Mesothelial cell of epicardium (in vitro differentiated cells): ENCODE measurements around the gene ARPC1A. TPM values are rescaled to one million over a fixed set of nuclear protein-coding genes. Genes with fewer than 3 reads are reported as not detected.
"Not testable (repeated sequence)": the region's sequence is repeated elsewhere in the genome, so short reads cannot be mapped to it uniquely, and the experiment has no call there.

Source experiments
- DNase-seq, 2 experiments: peaks; one replicate each; pipeline ENCODE4 v3.0.0; 2021; ENCODE audit warnings: low spot score in 2 of 2; ENCODE audit not compliant: unreplicated experiment in 2 of 2
- H3K27ac Mint-ChIP-seq: 2 replicates; pipeline ENCODE4 v1.8.0; 2021; ENCODE audit warnings: mixed read lengths
- H3K27me3 Mint-ChIP-seq: 2 replicates; pipeline ENCODE4 v1.8.0; 2021; ENCODE audit warnings: low read depth, mixed read lengths
- H3K36me3 Mint-ChIP-seq: 2 replicates; pipeline ENCODE4 v1.8.0; 2021; ENCODE audit warnings: mixed read lengths
- H3K4me1 Mint-ChIP-seq: 2 replicates; pipeline ENCODE4 v1.8.0; 2021; ENCODE audit warnings: mixed read lengths
- H3K4me3 Mint-ChIP-seq: 2 replicates; pipeline ENCODE4 v1.8.0; 2021; ENCODE audit warnings: mild to moderate bottlenecking, moderate library complexity, mixed read lengths
- H3K9me3 Mint-ChIP-seq: 2 replicates; pipeline ENCODE4 v1.8.0; 2021; ENCODE audit warnings: mixed read lengths
- CTCF ChIP-seq: fragments of 200-600 bp; sonication (generic); IDR thresholded peaks from one replicate; pipeline ENCODE4 v1.5.0; 2021; ENCODE audit warnings: antibody characterized with exemption; ENCODE audit not compliant: unreplicated experiment
- total RNA-seq: library from RNA; stranded (reverse); gene quantifications from 3 replicates; pipeline ENCODE4 v1.2.1, GENCODE V29; 2021

ARPC1A gene
- total RNA-seq, 1 donor from 2014 or later = 99.3 TPM

- H3K36me3 Mint-ChIP-seq = peaks cover 20% of the 10 kb centered on the region
- H3K27ac Mint-ChIP-seq = peak within 1 kb of the TSS; percentile 99
- H3K4me3 Mint-ChIP-seq = peak within 1 kb of the TSS; percentile 95
- TF ChIP-seq CTCF = no peak
- H3K27me3 Mint-ChIP-seq = no peaks in the 10 kb centered on the region
- peak; percentile 77 to 96 for DNase-seq
- peaks cover 22% of the 10 kb centered on the region for H3K4me1 Mint-ChIP-seq
- no peaks in the 10 kb centered on the region for H3K9me3 Mint-ChIP-seq
Observed at GRCh38 chr7:99408379-99409191, 82.9 kb downstream of the ARPC1A start, which contains the start of the genes BUD31 and PDAP1. TSS of gene BUD31 (plus strand) at chr7:99408969. CDS start at chr7:99411093, 2,124 bp downstream. TSS of gene PDAP1 (minus strand) at chr7:99408597. CDS start at chr7:99408548, 49 bp downstream.

GRCh38 chr7:99409192-99409572 is 83.5 kb downstream of the ARPC1A start:
- Mint-ChIP-seq H3K4me1 (peaks cover 22% of the 10 kb centered on the region), H3K27me3 (no peaks in the 10 kb centered on the region), H3K4me3 (peak overlapping the region; percentile 95), H3K36me3 (peaks cover 16% of the 10 kb centered on the region), H3K9me3 (no peaks in the 10 kb centered on the region), H3K27ac (peak overlapping the region; percentile 99)
- DNase-seq = no peak
- no peak for TF ChIP-seq CTCF

DNA sequence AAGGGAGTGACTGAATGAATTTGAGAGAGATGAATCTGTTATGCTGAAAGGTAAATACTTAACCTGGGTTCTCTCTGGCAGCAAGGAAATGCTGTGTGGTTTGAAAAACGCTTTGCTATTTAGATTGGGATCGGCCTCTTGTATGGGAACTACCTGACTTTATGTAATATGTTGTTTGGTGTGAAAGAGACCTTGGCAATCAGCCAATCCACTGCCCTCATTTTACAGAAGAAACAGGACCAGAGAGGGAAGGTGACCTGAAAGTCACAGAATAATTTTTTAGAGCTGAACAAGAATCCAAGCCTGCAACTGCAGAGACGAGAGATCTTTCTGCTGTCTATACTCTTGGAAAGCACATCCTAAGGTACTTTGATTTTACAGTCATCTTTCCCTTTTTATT is 84.1 kb downstream of the ARPC1A start:
- H3K27ac Mint-ChIP-seq = peak overlapping the region; percentile 99
- H3K9me3 Mint-ChIP-seq = peaks cover 1% of the 10 kb centered on the region
- TF ChIP-seq CTCF = no peak
- DNase-seq = no peak
- peaks cover 22% of the 10 kb centered on the region for H3K4me1 Mint-ChIP-seq
- H3K36me3 Mint-ChIP-seq = peaks cover 17% of the 10 kb centered on the region
- peak overlapping the region; percentile 95 for H3K4me3 Mint-ChIP-seq
- no peaks in the 10 kb centered on the region for H3K27me3 Mint-ChIP-seq

GRCh38 chr7:99410635-99411034 is 84.9 kb downstream of the ARPC1A start:
- Mint-ChIP-seq H3K9me3 (peaks cover 6% of the 10 kb centered on the region), H3K27me3 (no peaks in the 10 kb centered on the region), H3K36me3 (peaks cover 23% of the 10 kb centered on the region), H3K4me1 (peaks cover 22% of the 10 kb centered on the region), H3K4me3 (peak overlapping the region; percentile 95), H3K27ac (peak overlapping the region; percentile 70)
- DNase-seq = no peak
- TF ChIP-seq CTCF = no peak

- H3K36me3 Mint-ChIP-seq = peaks cover 40% of the 10 kb centered on the region
- not testable (repeated sequence) for H3K9me3 Mint-ChIP-seq, H3K4me1 Mint-ChIP-seq, H3K27me3 Mint-ChIP-seq, H3K4me3 Mint-ChIP-seq, H3K27ac Mint-ChIP-seq
- DNase-seq = peak in 1 of 2 experiments; percentile 49
Observed at GRCh38 chr7:99415513-99416127, 89.9 kb downstream of the ARPC1A start.

Other genes starting within 250 kb of the ARPC1A start
- 29.7 to 34.4 TPM (median 33.6 TPM) in 3 replicates for gene SMURF1, start 181.8 kb upstream of the ARPC1A start, total RNA-seq
- gene KPNA7, start 117.8 kb upstream of the ARPC1A start, total RNA-seq = not detected in 3 replicates
- 0.09 TPM in 1 of 3 replicates, not detected in the others for gene MYH16, start 53.1 kb upstream of the ARPC1A start, total RNA-seq
- 30.0 to 35.3 TPM (median 32.5 TPM) in 3 replicates for gene ARPC1B, start 48.8 kb downstream of the ARPC1A start, total RNA-seq
- 98.2 to 103 TPM (median 99.4 TPM) in 3 replicates for gene PDAP1, start 82.7 kb downstream of the ARPC1A start, total RNA-seq
- gene BUD31, start 83.1 kb downstream of the ARPC1A start, total RNA-seq = 63.1 to 79.2 TPM (median 70.3 TPM) in 3 replicates
- gene PTCD1, start 112.9 kb downstream of the ARPC1A start, total RNA-seq = 6.7 to 12.3 TPM (median 10.5 TPM) in 3 replicates
- 67.5 to 72.8 TPM (median 69.5 TPM) in 3 replicates for gene CPSF4, start 113.0 kb downstream of the ARPC1A start, total RNA-seq
- gene ATP5MF, start 140.3 kb downstream of the ARPC1A start, total RNA-seq = 223 to 243 TPM (median 235 TPM) in 3 replicates
- 24.9 to 27.2 TPM (median 27.0 TPM) in 3 replicates for gene ZNF789, start 147.0 kb downstream of the ARPC1A start, total RNA-seq
- 30.1 to 31.3 TPM (median 31.3 TPM) in 3 replicates for gene ZNF394, start 174.4 kb downstream of the ARPC1A start, total RNA-seq
- gene ZKSCAN5, start 178.8 kb downstream of the ARPC1A start, total RNA-seq = 14.4 to 14.6 TPM (median 14.4 TPM) in 3 replicates
- 8.0 to 9.4 TPM (median 9.3 TPM) in 3 replicates for gene FAM200A, start 226.2 kb downstream of the ARPC1A start, total RNA-seq
- gene ZNF655, start 232.7 kb downstream of the ARPC1A start, total RNA-seq = 83.5 to 84.9 TPM (median 84.7 TPM) in 3 replicates